SK-N-SH (cell line): ENCODE results near the gene SLC6A20. TPM values are rescaled to one million over a fixed set of nuclear protein-coding genes. Genes with fewer than 3 reads are reported as not detected.

ENCODE experiments used
- CTCF ChIA-PET: fragments of 300-600, 350-600 bp; formaldehyde crosslinking; extraction: SDS; loops from one replicate; lab custom pipeline; 2021; lab: Yijun Ruan, JAX
- POLR2A ChIA-PET: fragments of 350-600 bp; sonication (Branson Sonifier 250); formaldehyde crosslinking; extraction: SDS; loops from one replicate; lab custom pipeline; 2020; ENCODE audit warnings: antibody characterized with exemption, inconsistent platforms; lab: Yijun Ruan, JAX
- DNase-seq: peaks from one replicate; pipeline ENCODE4 v3.0.0; 2012
- H2AFZ ChIP-seq: fragments of 200-600 bp; sonication (generic); 2 replicates; pipeline ENCODE4 v1.8.1; 2016; ENCODE audit warnings: antibody characterized with exemption, mild to moderate bottlenecking, low read depth
- H3F3A ChIP-seq: fragments of 200-600 bp; sonication (generic); replicated peaks from 2 replicates; pipeline ENCODE3; 2016; ENCODE audit warnings: antibody characterized with exemption, mild to moderate bottlenecking; ENCODE audit not compliant: insufficient read depth
- H3K27ac ChIP-seq, 2 experiments: fragments of 200-500 bp in 1 of 2; fragments of 200-600 bp in 1 of 2; sonication (Bioruptor generic) in 1 of 2; sonication (generic), shearing (Covaris generic) in 1 of 2; 2 replicates each; pipeline versions ENCODE4 v1.5.1 to v1.6.1; 2014 to 2016; ENCODE audit warnings: low read depth in 2 of 2, inconsistent platforms in 1 of 2, low read length in 1 of 2, mild to moderate bottlenecking in 1 of 2, mixed read lengths in 1 of 2
- H3K27me3 ChIP-seq: fragments of 200-600 bp; sonication (generic), shearing (Covaris generic); 2 replicates; pipeline ENCODE4 v1.6.1; 2016; ENCODE audit warnings: mixed run types; ENCODE audit not compliant: insufficient read depth
- H3K36me3 ChIP-seq, 2 experiments: fragments of 200-500 bp in 1 of 2; fragments of 200-600 bp in 1 of 2; sonication (Bioruptor generic) in 1 of 2; sonication (generic) in 1 of 2; replicated peaks in 1 of 2; 2 replicates each; pipeline versions ENCODE3 to v1.5.1; 2014 to 2016; ENCODE audit warnings: low read length in 1 of 2, mild to moderate bottlenecking in 1 of 2; ENCODE audit not compliant: insufficient read depth in 2 of 2, control insufficient read depth in 1 of 2
- H3K4me1 ChIP-seq, 2 experiments: fragments of 200-500 bp in 1 of 2; fragments of 200-600 bp in 1 of 2; sonication (Bioruptor generic) in 1 of 2; sonication (generic), shearing (Covaris generic) in 1 of 2; 2 replicates each; pipeline versions ENCODE4 v1.5.1 to v1.6.1; 2014 to 2016; ENCODE audit warnings: low read depth in 1 of 2, low read length in 1 of 2, mixed run types in 1 of 2; ENCODE audit not compliant: insufficient read depth in 2 of 2, control insufficient read depth in 1 of 2
- H3K4me2 ChIP-seq: fragments of 200-600 bp; sonication (generic), shearing (Covaris generic); 2 replicates; pipeline ENCODE4 v1.6.1; 2017; ENCODE audit warnings: mixed run types
- H3K4me3 ChIP-seq, 2 experiments: fragments of 200-500 bp in 1 of 2; fragments of 200-600 bp in 1 of 2; sonication (Bioruptor generic) in 1 of 2; sonication (generic), shearing (Covaris generic) in 1 of 2; 2 replicates each; pipeline versions ENCODE4 v1.5.1 to v1.8.1; 2014 to 2016; ENCODE audit warnings: low read depth in 2 of 2, inconsistent platforms in 1 of 2, low read length in 1 of 2, mild to moderate bottlenecking in 1 of 2, mixed read lengths in 1 of 2, moderate library complexity in 1 of 2
- H3K79me2 ChIP-seq: fragments of 200-600 bp; sonication (generic); 2 replicates; pipeline ENCODE4 v1.8.1; 2017; ENCODE audit warnings: mild to moderate bottlenecking; ENCODE audit not compliant: insufficient read depth
- H3K9ac ChIP-seq: fragments of 200-600 bp; sonication (generic); 2 replicates; pipeline ENCODE4 v1.6.1; 2017; ENCODE audit warnings: mixed run types
- H3K9me2 ChIP-seq: fragments of 200-600 bp; sonication (generic); 2 replicates; pipeline ENCODE4 v1.6.1; 2017; ENCODE audit warnings: mixed run types
- H3K9me3 ChIP-seq: fragments of 200-600 bp; sonication (generic); 2 replicates; pipeline ENCODE4 v1.6.1; 2017; ENCODE audit warnings: mixed run types, mild to moderate bottlenecking, moderate library complexity
- H4K20me1 ChIP-seq: fragments of 200-600 bp; sonication (generic); 2 replicates; pipeline ENCODE4 v1.6.1; 2017; ENCODE audit warnings: mild to moderate bottlenecking, mixed run types; ENCODE audit not compliant: insufficient read depth
- CHD2 ChIP-seq: fragments of 150-350 bp; IDR thresholded peaks from 2 replicates; pipeline ENCODE4 v1.6.1; 2018; ENCODE audit warnings: low read length; ENCODE audit not compliant: partially characterized antibody
- ELF1 ChIP-seq: IDR thresholded peaks from 2 replicates; pipeline ENCODE4 v1.4.0; 2012
- EP300 ChIP-seq, 2 experiments: IDR thresholded peaks; 2 replicates each; pipeline versions ENCODE4 v1.4.0 to v1.6.1; 2012; ENCODE audit warnings: borderline replicate concordance in 1 of 2, low read depth in 1 of 2, low read length in 1 of 2
- EZH2phosphoT487 ChIP-seq: fragments of 200-600 bp; sonication (generic); IDR thresholded peaks from 2 replicates; pipeline ENCODE4 v1.6.1; 2017; ENCODE audit warnings: low read depth, mixed run types, mild to moderate bottlenecking, antibody characterized with exemption, moderate library complexity, borderline replicate concordance
- GABPA ChIP-seq: IDR thresholded peaks from 2 replicates; pipeline ENCODE4 v1.4.0; 2012; ENCODE audit warnings: low read depth, mild to moderate bottlenecking
- JUND ChIP-seq: IDR thresholded peaks from 2 replicates; pipeline ENCODE4 v1.4.0; 2012
- MAX ChIP-seq: IDR thresholded peaks from 2 replicates; pipeline ENCODE4 v1.4.0; 2012; ENCODE audit warnings: low read depth
- MEF2A ChIP-seq: IDR thresholded peaks from 2 replicates; pipeline ENCODE4 v1.4.0; 2012; ENCODE audit warnings: low read depth, borderline replicate concordance
- POLR2AphosphoS5 ChIP-seq: IDR thresholded peaks from 2 replicates; pipeline ENCODE4 v1.6.1; 2012; ENCODE audit warnings: low read depth, low read length
- TEAD4 ChIP-seq: IDR thresholded peaks from 2 replicates; pipeline ENCODE4 v1.4.0; 2012; ENCODE audit warnings: mild to moderate bottlenecking, borderline replicate concordance; ENCODE audit not compliant: insufficient read depth
- WGBS: methylation state at CpG from one replicate; pipeline ENCODE4 v1.1.6; 2017; ENCODE audit warnings: low lambda C conversion rate; 5-methylcytosine and 5-hydroxymethylcytosine counted together
- polyA plus RNA-seq, 3 experiments: library from polyadenylated mRNA; depleted of rRNA; stranded (reverse); fragments of >200 nt; gene quantifications; 2 replicates each; pipeline ENCODE4 v1.2.3, GENCODE V29; 2012
- TF ChIP-seq, protein P1 (sequence below): IDR thresholded peaks from 2 replicates; pipeline ENCODE4; 2012

Gene SLC6A20
- polyA plus RNA-seq, 1 of the 3 experiments (the other 2 are of a cell fraction), result not detected

DNA sequence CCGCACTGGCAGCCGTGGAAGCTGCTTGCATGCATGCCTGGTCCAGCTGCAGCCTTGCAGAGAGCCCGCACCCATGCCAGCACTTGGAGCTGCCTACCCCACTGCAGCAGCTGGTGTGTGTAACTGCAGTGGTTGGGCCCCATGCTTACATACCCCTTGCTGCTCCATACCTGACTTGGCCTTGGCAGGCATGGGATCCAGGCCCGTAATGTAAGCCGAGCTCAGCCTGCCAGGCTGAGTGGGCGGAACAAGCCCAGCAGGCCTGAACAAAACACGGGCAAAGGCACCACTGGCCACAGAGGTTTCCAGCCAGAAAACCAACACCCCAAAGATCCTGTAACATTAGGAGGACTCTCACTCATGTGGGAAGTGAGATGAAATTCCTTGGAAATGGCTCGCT is 48.3 kb downstream of the SLC6A20 start:
- no peaks in the 10 kb centered on the region for H3K9me2 ChIP-seq
- no peak overlapping the region for H3K27ac ChIP-seq
- H3F3A ChIP-seq, result no peaks in the 10 kb centered on the region
- 100% methylated on average over 3 of the region's 8 CpGs for WGBS
- no peaks in the 10 kb centered on the region for H4K20me1 ChIP-seq
- H3K79me2 ChIP-seq, result no peaks in the 10 kb centered on the region
- POLR2A ChIA-PET, result no interaction called here
- H3K4me2 ChIP-seq, result no peak overlapping the region
- H2AFZ ChIP-seq, result no peak overlapping the region
- H3K4me3 ChIP-seq, result no peak overlapping the region
- no peaks in the 10 kb centered on the region for H3K4me1 ChIP-seq
- TF ChIP-seq TEAD4 (no peak), CHD2 (no peak), MEF2A (no peak)
- TF ChIP-seq, protein P1, sequence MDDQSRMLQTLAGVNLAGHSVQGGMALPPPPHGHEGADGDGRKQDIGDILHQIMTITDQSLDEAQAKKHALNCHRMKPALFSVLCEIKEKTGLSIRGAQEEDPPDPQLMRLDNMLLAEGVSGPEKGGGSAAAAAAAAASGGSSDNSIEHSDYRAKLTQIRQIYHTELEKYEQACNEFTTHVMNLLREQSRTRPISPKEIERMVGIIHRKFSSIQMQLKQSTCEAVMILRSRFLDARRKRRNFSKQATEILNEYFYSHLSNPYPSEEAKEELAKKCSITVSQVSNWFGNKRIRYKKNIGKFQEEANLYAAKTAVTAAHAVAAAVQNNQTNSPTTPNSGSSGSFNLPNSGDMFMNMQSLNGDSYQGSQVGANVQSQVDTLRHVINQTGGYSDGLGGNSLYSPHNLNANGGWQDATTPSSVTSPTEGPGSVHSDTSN, result no peak
- no peak for DNase-seq
- CTCF ChIA-PET, result interaction anchor here (1.1 to 5.0 kb wide), 3 partner anchors 14 to 330 kb away, joined by 3 to 36 read pairs (median 6); no protein-coding TSS in a partner anchor
- H3K36me3 ChIP-seq, result peaks cover 30 to 45% of the 10 kb centered on the region in 2 experiments
- H3K9me3 ChIP-seq, result no peaks in the 10 kb centered on the region
- H3K9ac ChIP-seq, result no peak overlapping the region
- H3K27me3 ChIP-seq, result no peaks in the 10 kb centered on the region

DNA sequence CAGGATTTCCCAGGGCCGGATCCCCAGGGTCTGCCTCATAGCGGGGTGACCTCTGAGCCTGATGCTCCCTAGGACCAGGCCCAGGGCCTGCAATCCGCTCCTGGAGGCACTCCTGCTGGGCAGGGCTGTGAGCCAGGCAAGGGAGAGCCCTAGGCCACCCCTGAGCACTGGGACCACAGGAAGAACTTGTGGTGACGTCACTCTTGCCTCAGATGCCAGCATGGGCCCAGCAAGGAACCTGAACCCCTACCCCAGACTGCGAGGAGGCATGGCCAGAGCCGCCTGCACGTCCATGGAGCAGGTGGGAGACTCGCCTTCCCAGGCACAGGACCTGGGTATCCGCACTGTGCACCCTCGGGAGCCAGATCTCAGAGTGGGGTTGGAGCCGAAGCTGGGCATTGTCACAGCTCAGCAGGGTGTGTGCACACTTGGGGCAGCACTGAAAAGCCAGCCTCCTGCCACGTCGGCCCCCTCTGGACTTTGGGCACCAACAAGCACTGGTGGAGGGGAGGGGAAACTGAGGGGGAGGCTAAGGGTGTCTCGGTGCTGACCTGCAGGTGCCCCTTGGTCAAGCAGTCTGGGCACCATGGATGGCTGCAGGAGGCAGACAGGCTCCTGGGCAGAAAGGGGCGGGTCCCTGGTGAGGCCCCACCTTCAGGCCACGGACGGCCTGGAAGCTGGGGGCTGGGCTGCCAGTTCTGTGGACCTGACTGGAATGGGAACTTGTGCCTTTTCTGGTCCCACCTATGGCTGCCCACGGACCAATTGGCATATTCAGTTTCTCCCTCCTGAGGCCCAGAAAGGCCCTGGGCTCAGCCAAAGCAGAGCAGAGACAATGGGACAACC is 49.3 kb downstream of the SLC6A20 start:
- 89% methylated on average over 4 of the region's 18 CpGs for WGBS
- Histone ChIP-seq H3K9me2 (no peaks in the 10 kb centered on the region), H3K27ac (no peak overlapping the region), H3K9ac (no peak overlapping the region), H4K20me1 (no peaks in the 10 kb centered on the region), H2AFZ (no peak overlapping the region)
- TF ChIP-seq MAX (no peak), POLR2AphosphoS5 (no peak), EZH2phosphoT487 (no peak), ELF1 (no peak), EP300 (IDR thresholded peaks at IDR 0.05; ENCODE audit: borderline replicate concordance in 1 of 2, low read depth in 1 of 2, low read length in 1 of 2) (no peak), JUND (no peak), GABPA (no peak)
- TF ChIP-seq, all 33 proteins: peak for 0
- no peaks in the 10 kb centered on the region for H3K27me3 ChIP-seq
- no peaks in the 10 kb centered on the region for H3K4me1 ChIP-seq
- CTCF ChIA-PET, result interaction anchor here (1.1 to 5.0 kb wide), 3 partner anchors 15 to 331 kb away, joined by 3 to 36 read pairs (median 6); no protein-coding TSS in a partner anchor
- no peaks in the 10 kb centered on the region for H3K9me3 ChIP-seq
- peaks cover 34 to 48% of the 10 kb centered on the region in 2 experiments for H3K36me3 ChIP-seq
- H3K79me2 ChIP-seq, result no peaks in the 10 kb centered on the region
- H3K4me2 ChIP-seq, result no peak overlapping the region
- no peak overlapping the region for H3K4me3 ChIP-seq
- POLR2A ChIA-PET, result interaction anchor here (0.6 kb wide), 1 partner anchor 317 kb away, joined by 3 read pairs; no protein-coding TSS in a partner anchor
- no peaks in the 10 kb centered on the region for H3F3A ChIP-seq
- no peak for DNase-seq
